Cardiac septum (tissue), 1 donor: ENCODE data around the gene OR10H3. TPM values are rescaled to one million over a fixed set of nuclear protein-coding genes. Genes with fewer than 3 reads are reported as not detected.
"Not testable (repeated sequence)": the region's sequence is repeated elsewhere in the genome, so short reads cannot be mapped to it uniquely, and the experiment has no call there.

Experiments used
- DNase-seq: peaks from one replicate; pipeline ENCODE4 v3.0.0-alpha.2; 2020; ENCODE audit warnings: low spot score
- intact Hi-C: fragments of 100-400 bp; cut with DNase I; formaldehyde crosslinking; loops from one replicate; pipeline ENCODE4 v1.14.0; 2022
- long read RNA-seq: library from polyadenylated mRNA; unstranded; transcript quantifications from one replicate; pipeline ENCODE4 v2.0.0, GENCODE V29; 2021
- total RNA-seq: library from RNA; stranded (reverse); fragmentation: NEBNext Ultra II Directional; extraction: Animal tissue kit (Norgen Biotek cat#: 25700); gene quantifications from one replicate; pipeline ENCODE4 v1.2.1, GENCODE V29; 2021
- donor health status: DM: no; HTN: no; CAD: no.

Gene OR10H3
- not detected for total RNA-seq
- long read RNA-seq = 0 reads

- intact Hi-C loops = no loop called here
- DNase-seq = no peak
These were observed at the start of gene OR10H3 for GRCh38 chr19:15737722-15738121. Gene OR10H3 (plus strand): TSS chr19:15737985. CDS start chr19:15741393, 3,408 bp downstream.

- intact Hi-C loops = no loop called here
- DNase-seq = no peak
These were observed 41.1 kb upstream of the OR10H3 start for GRCh38 chr19:15696654-15697194.

GRCh38 chr19:15701757-15702533, 35.8 kb upstream of the OR10H3 start:
- intact Hi-C loops = no loop called here
- DNase-seq = no peak

GRCh38 chr19:15702534-15702930, 35.3 kb upstream of the OR10H3 start:
- intact Hi-C loops = no loop called here
- DNase-seq = peak; percentile 79

GRCh38 chr19:15714638-15715037, 23.1 kb upstream of the OR10H3 start:
- DNase-seq = no peak
- intact Hi-C loops = no loop called here

GRCh38 chr19:15715642-15716041, 22.1 kb upstream of the OR10H3 start:
- intact Hi-C loops = no loop called here
- DNase-seq = no peak

- no peak for DNase-seq
- intact Hi-C loops = no loop called here
These were observed 20.0 kb upstream of the OR10H3 start for GRCh38 chr19:15717809-15718208.

GRCh38 chr19:15721268-15721667, 16.5 kb upstream of the OR10H3 start:
- no peak for DNase-seq
- intact Hi-C loops = no loop called here

- DNase-seq = no peak
- intact Hi-C loops = no loop called here
These were observed 14.8 kb upstream of the OR10H3 start for GRCh38 chr19:15722956-15723355.

- intact Hi-C loops = no loop called here
- DNase-seq = no peak
These were observed 10.1 kb upstream of the OR10H3 start, which contains the start of gene OR10H2 for GRCh38 chr19:15727724-15728123. Gene OR10H2 (plus strand): TSS chr19:15728024. CDS start chr19:15728044, 20 bp downstream.

- intact Hi-C loops = no loop called here
- DNase-seq = no peak
These were observed 7.2 kb upstream of the OR10H3 start for GRCh38 chr19:15730538-15730937.

- intact Hi-C loops = no loop called here
- DNase-seq = no peak
These were observed 5.4 kb upstream of the OR10H3 start for GRCh38 chr19:15732388-15732787.

GRCh38 chr19:15733895-15734294, 3.9 kb upstream of the OR10H3 start:
- DNase-seq = no peak
- intact Hi-C loops = no loop called here

- no peak for DNase-seq
- intact Hi-C loops = no loop called here
These were observed 3.0 kb downstream of the OR10H3 start for GRCh38 chr19:15740785-15741184.

- intact Hi-C loops = no loop called here
These were observed 10.5 kb downstream of the OR10H3 start for GRCh38 chr19:15748239-15748638.

GRCh38 chr19:15758379-15758778, 20.6 kb downstream of the OR10H3 start:
- no peak for DNase-seq
- intact Hi-C loops = no loop called here

More at GRCh38 chr19:15748239-15748638, 10.5 kb downstream of the OR10H3 start:
- no peak for DNase-seq

GRCh38 chr19:15759962-15760565, 22.3 kb downstream of the OR10H3 start:
- intact Hi-C loops = no loop called here

GRCh38 chr19:15769586-15769985, 31.8 kb downstream of the OR10H3 start:
- intact Hi-C loops = no loop called here
- DNase-seq = no peak

More at GRCh38 chr19:15759962-15760565, 22.3 kb downstream of the OR10H3 start:
- DNase-seq = no peak

GRCh38 chr19:15774159-15774558, 36.4 kb downstream of the OR10H3 start:
- intact Hi-C loops, DNase-seq: not testable (repeated sequence)

GRCh38 chr19:15775249-15775648, 37.5 kb downstream of the OR10H3 start:
- no peak for DNase-seq
- intact Hi-C loops = no loop called here

GRCh38 chr19:15776264-15776663, 38.5 kb downstream of the OR10H3 start:
- no peak for DNase-seq
- intact Hi-C loops = no loop called here
